HAP-1 (cell line): ENCODE measurements around the gene DCD.
"Not testable (repeated sequence)": the region's sequence is repeated elsewhere in the genome, so short reads cannot be mapped to it uniquely, and the experiment has no call there.

Experiments used
- DNase-seq, 2 experiments: peaks; one replicate each; pipeline ENCODE4 v3.0.0-alpha.2; 2016 to 2020; ENCODE audit warnings: low spot score in 2 of 2
- H3K27me3 ChIP-seq: fragments of 250-450 bp; sonication (Bioruptor Pico); 2 replicates; pipeline ENCODE4 v1.5.1; 2020; ENCODE audit warnings: low read depth, mild to moderate bottlenecking, moderate library complexity
- H3K36me3 ChIP-seq: fragments of 250-450 bp; sonication (Bioruptor Pico); replicated peaks from 2 replicates; pipeline ENCODE4 v1.5.1; 2020; ENCODE audit warnings: mild to moderate bottlenecking
- H3K4me1 ChIP-seq: fragments of 250-450 bp; sonication (Bioruptor Pico); 2 replicates; pipeline ENCODE4 v1.5.1; 2020; ENCODE audit warnings: mild to moderate bottlenecking
- H3K4me3 ChIP-seq: fragments of 250-450 bp; sonication (Bioruptor Pico); 2 replicates; pipeline ENCODE4 v1.5.1; 2020; ENCODE audit warnings: mild to moderate bottlenecking, moderate library complexity
- H3K9me3 ChIP-seq: fragments of 250-450 bp; sonication (Bioruptor Pico); 2 replicates; pipeline ENCODE4 v1.5.1; 2020; ENCODE audit warnings: mild to moderate bottlenecking, moderate library complexity
- in situ Hi-C: fragments of 300-500 bp; cut with MboI; formaldehyde crosslinking; loops from 3 replicates; pipeline ENCODE4 v1.14.3; 2020; ENCODE audit warnings: low sequenced_read_pairs, inconsistent platforms, mixed read lengths

DCD gene

DNA sequence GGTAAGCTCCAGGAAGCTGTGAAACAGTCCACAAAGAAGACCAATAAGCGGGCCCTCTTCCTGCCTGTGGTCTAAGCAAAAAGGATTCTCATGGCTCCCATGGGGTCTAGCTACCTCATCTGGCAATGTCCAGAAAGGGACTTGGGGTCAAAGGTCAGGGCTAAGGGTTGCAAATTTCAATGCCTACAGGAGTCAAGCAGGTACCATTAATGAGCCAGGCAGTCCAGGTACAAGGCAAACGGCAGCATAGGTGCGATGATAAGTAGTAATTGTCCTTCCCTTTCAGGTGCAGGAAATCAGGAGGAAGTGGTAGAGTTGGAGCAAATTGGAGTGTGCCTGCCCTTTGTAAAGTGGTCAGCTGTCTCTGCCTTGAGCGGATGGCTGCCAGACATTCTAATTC is 7.1 kb downstream of the DCD start:
- in situ Hi-C loops = no loop called here
- no peak for DNase-seq
- no peaks in the 10 kb centered on the region; the same call in 1 of the 2 replicates for H3K27me3 ChIP-seq

DNA sequence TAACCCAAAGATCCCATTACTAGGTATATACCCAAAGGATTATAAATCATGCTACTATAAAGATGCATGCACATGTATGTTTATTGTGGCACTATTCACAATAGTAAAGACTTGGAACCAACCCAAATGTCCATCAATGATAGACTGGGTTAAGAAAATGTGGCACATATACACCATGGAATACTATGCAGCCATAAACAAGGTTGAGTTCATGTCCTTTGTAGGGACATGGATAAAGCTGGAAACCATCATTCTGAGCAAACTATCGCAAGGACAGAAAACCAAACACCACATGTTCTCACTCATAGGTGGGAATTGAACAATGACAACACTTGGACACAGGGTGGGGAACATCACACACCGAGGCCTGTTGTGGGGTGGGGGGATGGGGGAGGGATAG is 9.1 kb downstream of the DCD start:
- H3K27me3 ChIP-seq, DNase-seq, in situ Hi-C loops, H3K9me3 ChIP-seq, H3K4me1 ChIP-seq, H3K4me3 ChIP-seq, H3K36me3 ChIP-seq: not testable (repeated sequence)

More for the DNA sequence above, 7.1 kb downstream of the DCD start:
- Histone ChIP-seq H3K4me1 (no peaks in the 10 kb centered on the region), H3K4me3 (no peak overlapping the region), H3K9me3 (no peaks in the 10 kb centered on the region), H3K36me3 (no peaks in the 10 kb centered on the region)

DNA sequence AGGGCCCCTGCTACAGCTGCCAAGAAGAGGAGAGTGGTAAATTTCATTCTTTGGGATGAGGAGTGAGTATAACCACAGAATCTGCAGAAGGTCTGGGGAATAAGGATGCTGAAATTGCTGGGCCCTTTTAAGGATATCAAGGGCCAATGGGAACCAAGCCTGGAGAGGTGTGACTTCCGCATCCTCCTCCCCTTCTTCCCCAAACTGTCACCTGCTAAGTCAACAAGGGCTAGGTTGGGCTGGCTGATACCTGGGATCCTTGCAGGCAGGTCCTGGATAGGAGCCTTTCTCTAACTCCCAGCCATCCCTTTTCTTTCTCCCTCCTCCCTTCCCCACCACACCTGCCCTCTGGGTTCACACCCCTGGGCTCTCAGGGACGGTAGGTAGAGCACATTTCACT is 13.4 kb downstream of the DCD start, which contains the start of gene LACRT:
TSS of gene LACRT (minus strand) at position 101 of the 400 bp plus-strand sequence. CDS start at position 47, 54 bp downstream.
- H3K4me3 ChIP-seq = no peak within 1 kb of the TSS
- H3K9me3 ChIP-seq = no peaks in the 10 kb centered on the region
- in situ Hi-C loops = no loop called here
- H3K36me3 ChIP-seq = no peaks in the 10 kb centered on the region
- no peak for DNase-seq
- no peaks in the 10 kb centered on the region for H3K4me1 ChIP-seq
- H3K27me3 ChIP-seq = no peaks in the 10 kb centered on the region

DNA sequence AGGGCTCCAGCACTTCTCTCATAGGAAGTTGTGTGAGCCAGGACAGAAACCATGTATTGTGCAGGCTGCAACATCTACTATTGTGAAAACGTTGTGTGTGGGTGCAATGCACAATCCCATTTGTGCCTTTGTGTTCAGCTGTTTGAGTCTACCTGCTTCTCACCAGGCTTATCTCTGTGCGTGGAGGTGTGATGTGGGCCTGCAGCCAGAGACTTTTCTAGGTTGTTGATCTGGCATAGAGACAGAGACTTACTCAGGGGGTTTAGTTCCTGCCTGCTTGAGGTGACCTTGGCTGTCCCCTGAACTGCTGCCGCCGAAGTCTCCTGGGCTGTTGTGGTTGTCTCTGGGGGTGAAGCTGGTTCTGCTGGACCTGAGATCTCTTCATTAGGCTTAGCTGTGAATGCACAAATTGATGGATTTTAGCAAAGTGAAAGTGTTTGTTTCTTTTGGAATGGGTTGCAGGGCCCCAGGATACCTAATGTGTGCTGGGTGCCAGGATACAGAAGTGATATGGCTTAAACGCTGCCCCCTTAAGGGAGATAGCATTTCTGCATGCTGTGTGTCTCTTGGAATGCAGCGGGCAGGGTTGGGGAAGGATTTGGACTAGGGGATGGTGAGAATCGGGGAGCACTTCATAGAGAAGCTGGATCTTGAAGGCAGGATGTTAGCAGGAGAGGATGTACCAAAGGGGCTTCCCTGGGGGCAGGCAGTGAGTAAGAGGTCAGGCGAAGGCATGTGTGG is 16.0 kb downstream of the DCD start:
- H3K9me3 ChIP-seq = no peaks in the 10 kb centered on the region
- DNase-seq = peak in 1 of 2 experiments; percentile 9
- in situ Hi-C loops = no loop called here
- H3K36me3 ChIP-seq = no peaks in the 10 kb centered on the region
- H3K4me3 ChIP-seq = no peak overlapping the region
- no peaks in the 10 kb centered on the region for H3K27me3 ChIP-seq
- H3K4me1 ChIP-seq = no peaks in the 10 kb centered on the region

DNA sequence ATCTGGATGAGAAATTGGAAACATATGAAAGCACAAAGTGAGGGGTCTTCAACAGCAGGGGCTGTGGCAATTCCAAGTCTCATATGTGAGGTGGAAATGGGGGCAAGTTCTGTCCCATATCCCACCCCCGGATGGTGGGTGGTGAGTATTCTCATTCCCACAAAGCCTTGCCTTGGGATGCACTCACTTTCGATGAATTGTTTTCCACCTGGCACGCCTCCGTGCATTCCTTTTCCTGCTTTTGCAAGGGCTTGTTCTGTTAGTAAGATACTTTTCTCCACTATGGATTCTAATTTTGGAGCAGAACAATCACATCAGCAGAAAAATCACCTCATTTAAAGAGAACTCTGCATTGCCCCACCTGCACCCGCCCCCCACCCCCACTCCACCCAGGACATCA is 16.6 kb downstream of the DCD start:
- in situ Hi-C loops = no loop called here
- Histone ChIP-seq H3K4me1 (no peaks in the 10 kb centered on the region), H3K27me3 (no peaks in the 10 kb centered on the region), H3K9me3 (no peaks in the 10 kb centered on the region), H3K4me3 (no peak overlapping the region), H3K36me3 (no peaks in the 10 kb centered on the region)
- DNase-seq = no peak

DNA sequence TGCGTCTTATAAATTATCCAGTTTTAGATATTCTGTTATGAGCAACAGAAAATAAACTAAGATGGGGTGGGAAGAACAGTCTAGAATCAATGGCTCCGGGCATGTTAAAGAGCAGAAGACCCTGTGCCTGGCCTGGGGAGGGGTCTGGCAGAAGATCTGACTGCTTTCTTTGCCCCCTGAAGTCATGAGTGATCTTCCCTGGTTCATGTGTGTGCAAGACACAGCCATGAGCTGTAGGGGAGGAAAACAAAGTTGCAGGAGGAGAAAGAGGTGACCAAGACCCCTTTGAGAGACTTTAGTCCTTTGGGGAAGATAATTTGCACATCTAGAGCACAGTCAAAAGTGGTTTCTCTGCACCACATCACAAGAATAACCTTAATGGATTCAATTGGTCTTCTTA is 18.2 kb downstream of the DCD start:
- DNase-seq = no peak
- Histone ChIP-seq H3K9me3 (no peaks in the 10 kb centered on the region), H3K4me1 (no peaks in the 10 kb centered on the region), H3K4me3 (no peak overlapping the region), H3K36me3 (no peaks in the 10 kb centered on the region), H3K27me3 (no peaks in the 10 kb centered on the region)
- in situ Hi-C loops = no loop called here

DNA sequence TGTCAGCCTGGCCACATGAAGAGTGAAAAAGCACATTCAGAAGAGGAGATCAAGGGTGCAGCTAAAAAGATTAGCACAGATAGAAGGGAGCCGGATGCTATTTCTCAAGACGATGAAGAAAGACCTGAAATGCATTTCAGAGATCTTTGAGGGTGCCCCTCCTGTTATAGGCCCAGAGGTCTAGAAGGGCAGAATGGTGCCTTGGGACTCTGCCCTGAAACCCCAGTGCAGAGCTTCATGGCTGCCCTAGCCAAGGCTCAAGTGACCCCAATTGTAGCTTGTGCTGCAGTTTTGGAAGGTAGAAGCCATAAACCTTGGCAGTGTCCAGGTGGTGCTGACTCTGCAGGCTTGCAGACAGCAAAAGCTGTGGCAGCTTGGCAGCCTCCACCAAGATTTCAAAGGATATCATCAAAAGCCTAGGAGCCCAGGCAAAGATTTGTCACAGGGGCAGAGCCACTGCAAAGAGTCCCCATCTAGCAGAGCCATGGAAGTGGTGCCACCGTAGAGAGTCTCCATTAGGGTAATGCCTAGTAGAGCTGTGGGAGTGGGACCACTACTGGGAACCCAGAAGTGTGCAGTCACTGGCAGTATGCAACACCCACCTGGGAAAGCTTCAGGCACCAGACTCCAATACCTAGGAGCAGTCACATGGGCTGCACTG is 19.8 kb downstream of the DCD start:
- no peaks in the 10 kb centered on the region for H3K4me1 ChIP-seq
- DNase-seq = no peak
- in situ Hi-C loops = no loop called here
- no peaks in the 10 kb centered on the region for H3K36me3 ChIP-seq
- no peaks in the 10 kb centered on the region for H3K27me3 ChIP-seq
- H3K9me3 ChIP-seq = no peaks in the 10 kb centered on the region
- H3K4me3 ChIP-seq = no peak overlapping the region

DNA sequence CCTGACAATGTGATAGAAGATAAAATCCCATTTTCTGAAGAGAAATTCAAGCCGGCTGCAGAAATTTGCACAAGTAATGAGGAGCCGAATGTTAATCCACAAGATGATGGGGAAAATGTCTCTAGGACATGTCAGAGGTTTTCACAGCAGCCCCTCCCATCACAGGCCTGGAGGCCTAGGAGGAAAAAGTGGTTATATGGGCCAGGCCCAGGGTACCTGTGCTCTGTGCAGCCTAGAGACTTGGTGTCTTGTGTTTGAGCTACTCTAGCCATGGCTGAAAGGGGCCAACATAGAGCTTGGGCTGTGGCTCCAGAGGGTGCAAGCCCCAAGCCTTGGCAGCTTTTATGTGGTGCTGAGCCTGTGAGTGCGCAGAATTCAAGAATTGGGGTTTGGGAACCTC is 20.9 kb downstream of the DCD start:
- Histone ChIP-seq H3K36me3 (no peaks in the 10 kb centered on the region), H3K27me3 (no peaks in the 10 kb centered on the region), H3K4me1 (no peaks in the 10 kb centered on the region), H3K9me3 (no peaks in the 10 kb centered on the region), H3K4me3 (no peak overlapping the region)
- no peak for DNase-seq
- in situ Hi-C loops = no loop called here

DNA sequence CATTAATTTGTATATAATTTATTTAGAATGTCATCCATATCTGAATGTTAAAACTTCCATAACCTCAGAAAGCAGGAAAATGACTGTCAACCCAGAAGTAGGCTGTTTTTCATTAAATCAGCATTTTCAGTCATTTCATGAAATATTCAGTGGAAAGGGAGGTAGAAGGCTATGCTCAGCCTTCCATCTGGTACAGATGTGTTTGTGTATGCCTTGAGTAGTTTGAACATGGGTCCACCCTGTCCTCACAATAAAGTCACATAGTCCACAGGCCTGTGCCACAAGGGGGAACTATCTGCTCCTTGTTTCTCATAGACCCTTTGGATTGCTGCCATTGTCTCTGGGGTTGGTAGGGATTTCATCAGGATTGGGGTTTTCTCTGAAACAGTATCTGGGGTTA is 22.6 kb downstream of the DCD start:
- no peak overlapping the region for H3K4me3 ChIP-seq
- no peak for DNase-seq
- no peaks in the 10 kb centered on the region for H3K9me3 ChIP-seq
- in situ Hi-C loops = no loop called here
- H3K4me1 ChIP-seq = no peaks in the 10 kb centered on the region
- no peaks in the 10 kb centered on the region for H3K27me3 ChIP-seq
- no peaks in the 10 kb centered on the region for H3K36me3 ChIP-seq

DNA sequence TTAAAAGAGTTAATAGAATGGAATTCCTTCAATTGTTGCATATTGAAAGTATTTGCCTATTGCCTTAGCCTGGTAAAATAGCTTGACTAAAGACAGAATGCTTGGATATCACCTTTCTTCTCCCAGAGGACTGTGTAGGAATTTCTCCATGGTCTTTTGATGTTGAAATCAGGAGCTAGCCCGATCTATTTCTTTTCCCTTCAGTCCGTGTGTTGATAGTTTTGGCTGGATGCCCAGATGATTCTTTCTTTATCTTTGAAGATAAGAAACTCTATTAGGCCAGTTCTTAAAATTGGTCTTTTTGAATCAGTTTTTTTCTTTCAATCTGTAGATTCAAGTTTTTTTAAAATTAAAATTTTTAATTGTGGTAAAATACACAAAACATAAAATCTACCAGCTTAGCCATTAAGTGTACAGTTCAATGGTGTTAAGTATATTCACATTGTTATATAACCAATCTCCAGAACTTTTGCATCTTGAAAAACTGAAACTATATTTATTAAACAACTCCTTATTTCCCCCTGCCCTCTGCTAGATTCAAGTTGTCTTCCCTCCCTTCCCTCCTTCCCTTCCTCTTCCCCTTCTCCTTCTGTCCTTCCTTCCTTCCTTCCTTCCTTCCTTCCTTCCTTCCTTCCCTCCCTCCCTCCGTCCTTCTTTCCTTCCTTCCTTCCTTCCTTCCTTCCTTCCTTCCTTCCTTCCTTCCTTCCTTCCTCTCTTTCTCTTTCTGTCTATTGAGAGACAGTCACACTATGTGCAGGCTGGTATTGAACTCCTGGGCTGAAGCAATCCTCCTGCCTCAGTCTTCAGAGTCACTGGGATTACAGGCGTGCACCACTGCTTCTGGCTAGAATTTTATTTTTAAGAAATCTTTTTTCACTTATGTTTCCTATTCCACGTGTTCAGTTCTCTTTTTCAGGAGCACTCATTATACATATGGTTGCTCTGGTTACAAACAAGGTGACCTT is 23.6 kb downstream of the DCD start:
- Histone ChIP-seq H3K4me3 (no peak overlapping the region), H3K9me3 (no peaks in the 10 kb centered on the region), H3K4me1 (no peaks in the 10 kb centered on the region), H3K27me3 (no peaks in the 10 kb centered on the region), H3K36me3 (no peaks in the 10 kb centered on the region)
- in situ Hi-C loops = no loop called here
- DNase-seq = no peak

DNA sequence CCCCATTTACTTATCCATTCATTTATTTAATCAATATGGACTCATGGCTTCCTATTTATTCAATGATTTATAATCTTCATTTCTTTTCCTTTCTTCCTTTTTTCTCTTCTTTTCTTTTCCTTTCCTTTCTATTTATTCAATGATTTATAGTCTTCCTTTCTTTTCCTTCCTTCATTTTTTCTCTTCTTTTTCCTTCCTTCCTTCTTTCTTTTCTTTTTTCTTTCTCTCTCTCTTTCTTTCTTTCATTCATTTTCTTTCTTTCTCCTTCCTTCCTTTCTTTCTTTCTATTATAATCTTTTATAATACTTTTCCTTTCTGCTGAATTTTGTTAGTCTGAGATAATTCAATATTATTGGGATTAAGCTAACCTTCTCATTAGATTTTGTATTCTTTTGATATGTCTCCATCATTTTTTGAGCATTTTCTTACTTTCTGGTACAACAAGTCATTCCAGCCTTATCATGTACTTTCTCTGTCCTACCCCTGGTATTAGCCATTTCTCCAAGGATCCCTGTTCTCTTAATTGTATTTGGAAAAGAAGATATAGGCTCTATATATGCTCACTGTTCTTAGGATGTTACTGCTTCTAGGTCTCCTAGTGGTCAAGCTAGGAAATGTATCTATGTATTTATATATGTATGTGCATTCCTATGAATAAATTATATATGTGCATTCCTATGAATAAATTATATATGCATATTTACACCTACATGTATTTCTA is 25.5 kb downstream of the DCD start:
- in situ Hi-C loops = no loop called here
- peaks cover 9% of the 10 kb centered on the region for H3K27me3 ChIP-seq

DNA sequence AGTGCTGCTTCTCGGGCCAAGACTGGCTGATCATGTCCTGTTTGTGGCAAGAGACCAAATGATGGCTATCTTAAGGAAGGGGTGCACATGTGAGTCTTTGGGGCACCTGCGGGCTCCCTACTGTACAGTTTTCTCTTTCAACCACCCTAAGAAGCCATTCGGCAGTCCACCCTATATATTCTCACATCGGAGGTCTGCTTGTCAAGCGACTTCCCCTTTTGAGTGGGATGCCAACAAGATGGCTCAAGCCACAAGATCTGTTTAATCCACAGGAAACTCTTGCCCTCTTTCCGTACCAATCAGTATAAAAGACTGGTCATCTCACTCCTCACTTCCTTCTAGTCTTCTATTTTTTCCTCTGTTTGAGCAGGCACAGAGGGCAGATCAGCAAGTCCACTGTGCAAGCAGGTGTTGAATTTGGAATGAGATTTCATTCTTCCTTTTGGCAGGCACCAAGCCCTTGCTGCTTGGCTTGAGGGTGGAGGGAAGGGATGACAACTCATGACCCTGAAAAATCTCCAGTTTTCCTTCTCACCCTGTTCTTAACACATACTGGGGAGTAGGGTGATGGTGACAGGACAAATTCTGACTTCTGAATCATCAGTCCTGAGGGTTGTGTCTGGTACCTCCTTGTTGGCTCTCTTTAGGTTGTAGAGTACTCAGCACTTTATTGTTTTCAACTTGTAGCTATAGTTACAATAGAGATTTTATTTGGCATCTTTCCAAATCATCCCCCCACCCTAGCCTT is 31.1 kb downstream of the DCD start:
- in situ Hi-C loops = no loop called here
- Histone ChIP-seq H3K27me3 (peaks cover 22% of the 10 kb centered on the region), H3K36me3 (no peaks in the 10 kb centered on the region), H3K4me1 (no peaks in the 10 kb centered on the region), H3K9me3 (no peaks in the 10 kb centered on the region), H3K4me3 (no peak overlapping the region)
- no peak for DNase-seq

More for the DNA sequence above, 25.5 kb downstream of the DCD start:
- peak in 1 of 2 experiments; percentile 34 for DNase-seq
- H3K9me3 ChIP-seq = no peaks in the 10 kb centered on the region
- H3K4me1 ChIP-seq = no peaks in the 10 kb centered on the region
- H3K36me3 ChIP-seq = no peaks in the 10 kb centered on the region
- no peak overlapping the region for H3K4me3 ChIP-seq
